Ishikawa (cell line): ENCODE data around the gene ARL8B.

Source experiments
- CEBPB ChIP-seq: IDR thresholded peaks from 2 replicates; pipeline ENCODE4 v1.6.1; 2012
- CREB1 ChIP-seq: IDR thresholded peaks from 2 replicates; pipeline ENCODE4 v1.6.1; 2012; ENCODE audit warnings: low read depth
- EGR1 ChIP-seq: IDR thresholded peaks from 2 replicates; pipeline ENCODE4 v1.6.1; 2012
- EP300 ChIP-seq: IDR thresholded peaks from 2 replicates; pipeline ENCODE4 v1.6.1; 2012; ENCODE audit warnings: borderline replicate concordance
- FOXM1 ChIP-seq: IDR thresholded peaks from 2 replicates; pipeline ENCODE4 v1.6.1; 2012; ENCODE audit warnings: low read depth, borderline replicate concordance
- NFIC ChIP-seq: IDR thresholded peaks from 2 replicates; pipeline ENCODE4 v1.6.1; 2012
- RAD21 ChIP-seq: IDR thresholded peaks from 2 replicates; pipeline ENCODE4 v1.6.1; 2012; ENCODE audit warnings: low read depth
- TAF1 ChIP-seq: IDR thresholded peaks from 2 replicates; pipeline ENCODE4 v1.6.1; 2012; ENCODE audit warnings: low read depth, mild to moderate bottlenecking
- TCF12 ChIP-seq: IDR thresholded peaks from 2 replicates; pipeline ENCODE4 v1.6.1; 2012; ENCODE audit warnings: low read depth
- TEAD4 ChIP-seq: IDR thresholded peaks from 2 replicates; pipeline ENCODE4 v1.6.1; 2012
- YY1 ChIP-seq: IDR thresholded peaks from 2 replicates; pipeline ENCODE4 v1.6.1; 2012; ENCODE audit warnings: low read depth
- ZBTB7A ChIP-seq: IDR thresholded peaks from 2 replicates; pipeline ENCODE4 v1.6.1; 2012; ENCODE audit warnings: low read depth
- TF ChIP-seq, protein P1 (sequence below): IDR thresholded peaks from 2 replicates; pipeline ENCODE4 v1.6.1; 2012; ENCODE audit warnings: low read depth, mild to moderate bottlenecking
- TF ChIP-seq, protein P2 (sequence below): IDR thresholded peaks from 2 replicates; pipeline ENCODE4 v1.6.1; 2012
- TF ChIP-seq, protein P3 (sequence below): IDR thresholded peaks from 2 replicates; pipeline ENCODE4 v1.6.1; 2012

ARL8B gene

DNA sequence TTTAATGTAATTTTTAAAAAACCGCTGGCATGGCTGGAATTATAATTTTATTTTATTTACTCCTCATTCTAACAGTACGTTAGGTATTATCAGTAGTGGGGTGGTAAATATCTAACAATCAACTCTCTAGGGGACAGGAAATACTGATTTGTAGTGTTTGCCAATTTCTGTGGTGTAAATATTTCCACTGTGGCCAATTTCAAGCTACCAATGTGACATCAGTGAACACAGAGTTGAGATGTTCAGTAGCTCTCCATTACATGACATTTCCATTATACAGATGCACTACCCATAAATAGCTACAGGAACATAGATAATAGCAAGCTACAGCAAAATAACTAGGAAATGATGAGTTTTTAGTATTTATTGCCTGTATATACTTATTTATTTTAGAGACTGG lies 10.0 kb upstream of the ARL8B start:
- TF ChIP-seq, protein P1, sequence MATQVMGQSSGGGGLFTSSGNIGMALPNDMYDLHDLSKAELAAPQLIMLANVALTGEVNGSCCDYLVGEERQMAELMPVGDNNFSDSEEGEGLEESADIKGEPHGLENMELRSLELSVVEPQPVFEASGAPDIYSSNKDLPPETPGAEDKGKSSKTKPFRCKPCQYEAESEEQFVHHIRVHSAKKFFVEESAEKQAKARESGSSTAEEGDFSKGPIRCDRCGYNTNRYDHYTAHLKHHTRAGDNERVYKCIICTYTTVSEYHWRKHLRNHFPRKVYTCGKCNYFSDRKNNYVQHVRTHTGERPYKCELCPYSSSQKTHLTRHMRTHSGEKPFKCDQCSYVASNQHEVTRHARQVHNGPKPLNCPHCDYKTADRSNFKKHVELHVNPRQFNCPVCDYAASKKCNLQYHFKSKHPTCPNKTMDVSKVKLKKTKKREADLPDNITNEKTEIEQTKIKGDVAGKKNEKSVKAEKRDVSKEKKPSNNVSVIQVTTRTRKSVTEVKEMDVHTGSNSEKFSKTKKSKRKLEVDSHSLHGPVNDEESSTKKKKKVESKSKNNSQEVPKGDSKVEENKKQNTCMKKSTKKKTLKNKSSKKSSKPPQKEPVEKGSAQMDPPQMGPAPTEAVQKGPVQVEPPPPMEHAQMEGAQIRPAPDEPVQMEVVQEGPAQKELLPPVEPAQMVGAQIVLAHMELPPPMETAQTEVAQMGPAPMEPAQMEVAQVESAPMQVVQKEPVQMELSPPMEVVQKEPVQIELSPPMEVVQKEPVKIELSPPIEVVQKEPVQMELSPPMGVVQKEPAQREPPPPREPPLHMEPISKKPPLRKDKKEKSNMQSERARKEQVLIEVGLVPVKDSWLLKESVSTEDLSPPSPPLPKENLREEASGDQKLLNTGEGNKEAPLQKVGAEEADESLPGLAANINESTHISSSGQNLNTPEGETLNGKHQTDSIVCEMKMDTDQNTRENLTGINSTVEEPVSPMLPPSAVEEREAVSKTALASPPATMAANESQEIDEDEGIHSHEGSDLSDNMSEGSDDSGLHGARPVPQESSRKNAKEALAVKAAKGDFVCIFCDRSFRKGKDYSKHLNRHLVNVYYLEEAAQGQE: no peak
- no peak for TF ChIP-seq EGR1
- no peak for TF ChIP-seq TAF1
- no peak for TF ChIP-seq CEBPB
- TF ChIP-seq, protein P2, sequence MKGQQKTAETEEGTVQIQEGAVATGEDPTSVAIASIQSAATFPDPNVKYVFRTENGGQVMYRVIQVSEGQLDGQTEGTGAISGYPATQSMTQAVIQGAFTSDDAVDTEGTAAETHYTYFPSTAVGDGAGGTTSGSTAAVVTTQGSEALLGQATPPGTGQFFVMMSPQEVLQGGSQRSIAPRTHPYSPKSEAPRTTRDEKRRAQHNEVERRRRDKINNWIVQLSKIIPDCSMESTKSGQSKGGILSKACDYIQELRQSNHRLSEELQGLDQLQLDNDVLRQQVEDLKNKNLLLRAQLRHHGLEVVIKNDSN: no peak
- TF ChIP-seq TEAD4: no peak
- no peak for TF ChIP-seq RAD21
- TF ChIP-seq ZBTB7A: no peak
- TF ChIP-seq CREB1: no peak
- TF ChIP-seq EP300: no peak

DNA sequence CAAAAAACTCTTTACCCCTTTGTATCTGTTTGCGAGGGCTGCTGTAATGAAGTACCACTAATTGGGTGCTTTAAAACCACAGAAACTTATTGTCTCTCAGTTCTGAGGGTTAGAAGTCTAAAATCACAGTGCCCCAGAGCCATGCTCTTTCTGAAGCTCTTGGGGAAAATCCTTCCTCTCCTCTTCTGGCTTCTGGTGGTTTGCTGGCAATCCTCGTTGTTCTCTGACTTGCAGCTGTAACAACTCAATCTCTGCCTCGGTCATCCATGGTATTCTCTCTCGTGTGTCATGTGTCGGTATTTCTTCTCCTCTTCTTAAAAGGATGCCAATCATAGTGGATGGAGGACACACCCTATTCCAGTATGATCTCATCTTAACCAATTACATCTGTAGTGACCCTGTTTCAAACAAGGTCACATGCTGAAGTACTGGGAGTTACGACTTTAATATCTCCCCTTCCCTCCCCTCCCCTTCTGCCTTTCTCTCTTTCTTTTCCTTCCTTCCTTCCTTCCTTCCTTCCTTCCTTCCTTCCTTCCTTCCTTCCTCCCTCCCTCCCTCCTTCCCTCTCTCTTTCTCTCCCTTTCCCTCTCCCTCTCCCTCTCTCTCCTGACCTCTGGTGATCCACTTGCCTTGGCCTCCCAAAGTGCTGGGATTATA lies 6.5 kb upstream of the ARL8B start:
- no peak for TF ChIP-seq EP300
- TF ChIP-seq CREB1: no peak
- no peak for TF ChIP-seq TEAD4
- no peak for TF ChIP-seq ZBTB7A
- TF ChIP-seq CEBPB: no peak
- no peak for TF ChIP-seq RAD21
- TF ChIP-seq, protein P3, sequence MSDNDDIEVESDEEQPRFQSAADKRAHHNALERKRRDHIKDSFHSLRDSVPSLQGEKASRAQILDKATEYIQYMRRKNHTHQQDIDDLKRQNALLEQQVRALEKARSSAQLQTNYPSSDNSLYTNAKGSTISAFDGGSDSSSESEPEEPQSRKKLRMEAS: no peak
- TF ChIP-seq NFIC: no peak
- no peak for TF ChIP-seq FOXM1
- TF ChIP-seq, protein P2: no peak
- TF ChIP-seq EGR1: no peak

DNA sequence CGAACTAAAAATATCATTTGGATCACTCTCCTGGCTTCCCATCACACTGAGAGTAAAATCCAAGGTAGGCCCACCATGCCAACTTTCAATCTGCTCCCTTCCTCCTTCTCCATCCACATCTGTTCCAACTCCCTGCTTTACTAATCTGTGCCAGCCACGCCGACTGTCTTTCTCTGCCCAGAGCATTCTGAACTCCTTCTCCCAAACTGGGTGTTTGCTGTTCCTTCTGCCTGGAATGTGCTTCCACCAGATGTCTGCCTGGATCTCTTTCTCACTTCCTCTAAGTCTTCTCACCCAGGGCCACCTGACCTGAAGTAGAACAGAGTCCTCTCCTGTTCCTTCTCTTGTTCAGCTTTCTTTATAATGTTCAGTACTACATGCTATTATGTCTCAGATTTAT lies 5.6 kb upstream of the ARL8B start:
- TF ChIP-seq TAF1: no peak
- no peak for TF ChIP-seq CREB1
- TF ChIP-seq, protein P3: no peak
- no peak for TF ChIP-seq YY1
- TF ChIP-seq FOXM1: no peak
- TF ChIP-seq TCF12: no peak
- no peak for TF ChIP-seq TEAD4
- TF ChIP-seq NFIC: no peak
- TF ChIP-seq EP300: no peak
- TF ChIP-seq RAD21: no peak
- TF ChIP-seq CEBPB: no peak
- TF ChIP-seq, protein P2: no peak
- TF ChIP-seq, protein P1: no peak
- no peak for TF ChIP-seq EGR1
- TF ChIP-seq ZBTB7A: no peak

DNA sequence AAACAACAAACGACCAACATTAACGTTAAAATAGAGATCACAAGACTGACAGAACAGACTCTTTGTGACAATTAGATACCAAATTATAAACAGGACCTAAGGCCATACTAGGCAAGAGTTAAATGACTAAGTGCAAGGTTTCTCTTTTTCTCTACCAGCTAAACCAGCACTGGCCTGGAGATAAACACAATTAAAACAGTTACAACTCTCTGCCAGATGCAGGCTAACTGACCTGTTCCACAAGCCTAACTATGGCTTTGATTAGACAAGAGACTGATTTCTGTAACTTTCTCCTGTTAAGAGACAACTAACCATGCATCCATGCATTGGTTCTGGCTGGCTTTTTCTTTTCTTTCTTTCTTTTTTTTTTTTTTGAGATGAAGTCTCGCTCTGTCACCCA lies 1.6 kb upstream of the ARL8B start:
- TF ChIP-seq NFIC (no peak), TCF12 (no peak), TAF1 (no peak)
- TF ChIP-seq, protein P3: no peak

DNA sequence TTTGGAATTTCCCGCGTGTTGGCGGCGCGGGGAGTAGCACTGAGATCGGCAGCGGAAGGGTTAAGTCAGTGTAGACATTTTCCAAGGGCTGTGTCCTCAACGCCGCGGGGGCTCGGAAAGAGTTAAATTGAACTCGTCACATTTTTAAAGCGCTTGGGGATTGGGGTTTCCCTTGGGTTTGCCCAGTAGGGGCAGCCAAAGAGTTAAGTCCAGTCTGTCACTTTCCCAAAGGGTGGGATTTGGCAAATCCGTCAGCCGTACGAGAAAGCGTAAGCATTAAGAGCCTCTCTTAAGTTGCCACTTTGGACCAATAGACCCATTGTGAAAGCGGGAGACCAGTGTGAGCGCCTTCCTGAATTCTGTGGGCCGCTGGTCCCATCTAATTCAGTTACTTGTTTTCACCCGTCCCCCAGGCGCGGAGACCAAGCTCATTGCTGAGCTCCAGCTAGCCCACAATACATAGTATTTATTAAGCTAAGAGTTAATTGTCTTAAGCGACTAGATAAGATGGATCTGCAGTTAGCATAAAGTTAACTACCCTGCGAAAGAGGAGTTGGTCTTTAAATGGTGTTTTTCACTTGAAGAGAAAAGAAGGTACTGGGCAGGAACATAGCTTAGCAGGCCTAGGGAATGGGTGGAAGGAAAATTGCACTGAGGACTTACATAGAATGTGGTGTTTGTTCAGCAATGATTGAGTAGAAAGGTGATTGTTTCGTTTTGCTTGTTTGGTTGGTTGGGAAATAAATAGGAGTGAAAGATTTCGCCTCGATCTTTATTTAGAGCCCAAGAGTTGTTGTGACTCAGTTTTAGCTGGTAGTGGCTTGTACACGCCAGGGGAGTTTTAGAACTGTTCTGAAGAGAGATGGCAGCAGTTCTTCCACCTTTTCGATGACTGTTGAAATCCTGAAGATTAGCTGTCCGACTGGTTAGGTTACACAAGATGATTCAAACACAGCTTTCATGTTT lies 932 bp downstream of the ARL8B start:
- TF ChIP-seq, protein P2: no peak
- no peak for TF ChIP-seq TAF1
